ENCODE measurements around the gene P2RY14. TPM values are rescaled to one million over a fixed set of nuclear protein-coding genes. Genes with fewer than 3 reads are reported as not detected.

Gene P2RY14
- total and polyA plus RNA-seq, 2 of the 13 experiments (the other 11 are each of a cell fraction or from before 2014, with no cell fraction given): not detected

- TF ChIP-seq USF2 (IDR thresholded peaks at IDR 0.05; ENCODE audit: low read depth, low read length) (no peak), USF2 (CRISPR knock-in tag; IDR thresholded peaks at IDR 0.05; ENCODE audit: borderline replicate concordance) (no peak), NR3C1 (CRISPR knock-in tag; IDR thresholded peaks at IDR 0.05) (no peak), ZNF232 (CRISPR knock-in tag; IDR thresholded peaks at IDR 0.05; ENCODE audit: borderline replicate concordance) (no peak; the same call in 1 of the 2 replicates), MIXL1 (CRISPR knock-in tag; IDR thresholded peaks at IDR 0.05) (peak; percentile 73; the same call in 1 of the 2 replicates), ZNF674 (CRISPR knock-in tag; IDR thresholded peaks at IDR 0.05; ENCODE audit: low read depth) (no peak), TRIM22 (IDR thresholded peaks at IDR 0.05) (no peak), ZSCAN21 (CRISPR knock-in tag; IDR thresholded peaks at IDR 0.05; ENCODE audit: borderline replicate concordance) (peak; percentile 91), ZNF660 (CRISPR knock-in tag; IDR thresholded peaks at IDR 0.05; ENCODE audit: borderline replicate concordance, low read depth) (no peak), DNMT1 (CRISPR knock-in tag; IDR thresholded peaks at IDR 0.05) (no peak), REL (CRISPR knock-in tag; conservative IDR thresholded peaks at IDR 0.05) (no peak), ZBTB25 (CRISPR knock-in tag; IDR thresholded peaks at IDR 0.05) (peak; percentile 56; the same call in 1 of the 2 replicates), ZNF33A (CRISPR knock-in tag; IDR thresholded peaks at IDR 0.05; ENCODE audit: borderline replicate concordance) (0 out of 2 replicates have a peak, but pooled peaks have one; percentile 34), IKZF5 (CRISPR knock-in tag; IDR thresholded peaks at IDR 0.05) (peak; percentile 95; the same call in 1 of the 2 replicates), GTF3A (CRISPR knock-in tag; conservative IDR thresholded peaks at IDR 0.05) (no peak), ZNF430 (CRISPR knock-in tag; IDR thresholded peaks at IDR 0.05) (0 out of 2 replicates have a peak, but pooled peaks have one; percentile 56), NFAT5 (CRISPR knock-in tag; IDR thresholded peaks at IDR 0.05) (no peak), HMGA1 (CRISPR knock-in tag; conservative IDR thresholded peaks at IDR 0.05) (no peak)
Observed at GRCh38 chr3:151197981-151198767, 80.2 kb downstream of the P2RY14 start (continued).

All from HepG2 (cell line).